IPS-15b (cell line): Measurements from ENCODE around the gene RAD51B.
"Not testable (repeated sequence)": the region's sequence is repeated elsewhere in the genome, so short reads cannot be mapped to it uniquely, and the experiment has no call there.

Source experiments
- H3K27me3 ChIP-seq: one replicate; pipeline ENCODE4 v1.6.1; 2013; ENCODE audit warnings: low read length; ENCODE audit not compliant: control insufficient read depth, insufficient read depth
- H3K36me3 ChIP-seq: one replicate; pipeline ENCODE4 v1.6.1; 2013; ENCODE audit warnings: low read length; ENCODE audit not compliant: control insufficient read depth, insufficient read depth
- H3K4me1 ChIP-seq: one replicate; pipeline ENCODE4 v1.6.1; 2013; ENCODE audit warnings: mild to moderate bottlenecking, low read length; ENCODE audit not compliant: control insufficient read depth, insufficient read depth
- H3K4me3 ChIP-seq: one replicate; pipeline ENCODE4 v1.5.1; 2013; ENCODE audit warnings: low read depth, low read length
- H3K9ac ChIP-seq: one replicate; pipeline ENCODE4 v1.6.1; 2013; ENCODE audit warnings: low read depth, mild to moderate bottlenecking, low read length
- H3K9me3 ChIP-seq: one replicate; pipeline ENCODE4 v1.6.1; 2013; ENCODE audit warnings: mild to moderate bottlenecking, low read length; ENCODE audit not compliant: control insufficient read depth, insufficient read depth

Gene RAD51B

DNA sequence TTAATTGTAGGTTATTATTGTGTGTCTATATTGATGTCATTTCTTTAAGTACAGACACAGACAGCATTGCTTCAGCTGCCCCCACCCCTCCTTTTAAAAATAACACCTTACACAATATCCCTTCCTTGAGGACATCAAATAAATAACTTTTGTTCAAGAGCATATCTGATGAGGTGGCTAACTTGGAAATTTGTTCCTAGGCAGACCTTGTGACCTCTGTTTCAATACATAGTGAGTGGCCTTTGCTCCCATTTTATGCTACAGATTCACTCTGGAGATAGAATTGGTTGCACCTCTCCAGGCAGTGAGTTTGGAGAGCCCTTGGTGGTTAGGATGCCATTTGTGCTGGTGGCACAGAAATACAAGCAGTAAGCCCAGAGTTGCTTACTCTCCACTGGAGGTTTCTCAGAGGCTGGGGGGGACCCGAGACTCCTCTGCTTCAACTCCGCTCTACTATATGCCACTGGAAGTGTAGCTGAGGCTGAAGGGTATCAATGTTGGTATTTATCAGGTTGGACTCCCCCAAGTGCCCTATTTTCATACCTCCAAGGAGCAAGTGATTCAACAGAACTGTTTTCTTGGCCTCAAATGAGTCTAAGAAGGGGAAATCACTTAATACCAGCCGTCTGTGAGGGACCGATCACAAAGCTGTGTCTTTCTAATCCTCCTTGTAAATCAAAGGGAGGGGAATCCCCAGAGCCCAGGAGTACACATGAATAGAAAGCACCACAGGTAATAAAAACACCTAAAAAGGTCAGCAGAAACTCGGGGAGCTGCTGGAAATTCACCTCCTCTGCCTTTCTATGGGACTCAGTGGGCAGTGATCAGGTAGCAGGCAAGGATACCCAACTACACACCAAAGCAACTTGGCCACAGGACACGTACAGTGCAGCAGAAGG, 463.1 kb downstream of the RAD51B start:
- no peaks in the 10 kb centered on the region for H3K9me3 ChIP-seq
- no peak overlapping the region for H3K9ac ChIP-seq
- no peak overlapping the region for H3K4me3 ChIP-seq
- peaks cover 3% of the 10 kb centered on the region for H3K4me1 ChIP-seq
- H3K27me3 ChIP-seq: no peaks in the 10 kb centered on the region
- no peaks in the 10 kb centered on the region for H3K36me3 ChIP-seq

DNA sequence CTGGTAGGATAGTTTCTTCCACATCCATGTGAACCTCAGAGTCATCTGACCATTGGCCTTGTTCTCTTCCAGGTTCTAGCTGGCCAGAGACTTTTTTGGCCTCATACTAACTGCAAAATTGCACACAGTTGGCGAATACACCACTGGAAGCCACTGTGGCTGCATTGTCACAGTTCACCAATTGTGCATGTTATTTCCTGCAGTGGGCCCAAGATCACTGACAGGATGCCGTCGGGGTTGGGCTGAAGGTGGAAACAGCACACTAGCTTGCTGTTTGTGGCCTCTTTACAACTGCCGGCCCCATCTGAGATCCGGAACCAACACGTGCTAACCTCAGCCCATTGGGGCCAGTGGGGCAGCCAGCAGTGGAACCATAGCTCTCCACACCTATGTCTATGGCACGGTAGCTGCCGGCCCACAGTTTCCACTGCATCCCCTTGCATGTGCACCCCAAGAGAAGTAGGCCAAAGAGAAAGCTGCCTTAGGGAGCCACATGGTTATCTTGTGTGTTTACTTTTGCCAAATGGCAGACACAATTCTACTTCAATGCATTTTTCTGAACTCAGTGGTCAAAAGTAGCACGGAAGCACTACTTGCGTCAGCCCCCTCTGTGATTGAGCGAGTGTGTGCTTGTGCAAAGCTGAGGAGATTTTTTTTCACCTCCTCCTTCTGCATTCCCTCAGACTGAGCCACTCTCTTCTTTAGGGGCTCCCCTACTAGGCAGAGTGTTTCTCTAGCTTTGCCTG, 464.0 kb downstream of the RAD51B start:
- Histone ChIP-seq H3K9ac (no peak overlapping the region), H3K9me3 (no peaks in the 10 kb centered on the region), H3K36me3 (no peaks in the 10 kb centered on the region), H3K27me3 (no peaks in the 10 kb centered on the region), H3K4me1 (peaks cover 3% of the 10 kb centered on the region), H3K4me3 (no peak overlapping the region)

DNA sequence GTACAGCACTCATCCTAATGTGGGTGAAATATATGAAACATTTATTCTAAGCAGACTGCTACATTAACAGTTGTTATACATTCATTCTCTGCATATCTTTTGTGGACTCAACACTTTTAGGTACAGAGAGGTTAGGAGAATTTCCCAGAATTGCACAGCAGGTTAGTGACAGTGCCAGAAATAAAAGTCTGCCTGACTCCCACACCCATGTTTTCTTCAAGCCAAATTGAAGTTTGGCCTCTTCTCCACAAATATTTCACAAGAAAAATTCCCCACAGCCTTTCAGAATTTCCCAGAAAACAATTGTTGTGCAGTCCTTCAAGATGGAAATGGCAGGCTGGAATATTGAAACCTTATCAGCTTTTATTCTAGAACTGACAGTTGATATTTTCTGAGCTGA, 464.8 kb downstream of the RAD51B start:
- no peak overlapping the region for H3K4me3 ChIP-seq
- no peaks in the 10 kb centered on the region for H3K36me3 ChIP-seq
- no peak overlapping the region for H3K9ac ChIP-seq
- peaks cover 3% of the 10 kb centered on the region for H3K4me1 ChIP-seq
- H3K9me3 ChIP-seq: no peaks in the 10 kb centered on the region
- no peaks in the 10 kb centered on the region for H3K27me3 ChIP-seq

DNA sequence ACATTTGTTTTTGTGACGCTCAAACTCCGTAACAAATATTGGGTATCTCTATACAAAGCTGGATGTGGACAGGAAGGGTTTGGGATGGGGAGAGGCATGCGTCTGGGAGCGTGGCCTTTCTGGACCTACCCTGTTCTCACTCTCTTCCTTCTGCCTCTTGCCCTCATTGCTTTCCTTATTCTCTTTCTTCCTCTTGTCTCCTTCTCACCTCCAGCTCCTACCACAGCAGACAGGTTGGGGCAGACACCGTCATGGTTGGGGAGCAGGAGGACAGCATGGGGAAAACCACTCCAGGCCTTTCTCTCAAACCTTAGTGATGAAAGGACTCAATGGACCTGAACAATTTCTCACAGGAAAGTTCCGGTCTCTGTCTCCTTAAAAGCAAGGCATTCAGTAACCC, 465.3 kb downstream of the RAD51B start:
- no peaks in the 10 kb centered on the region for H3K27me3 ChIP-seq
- no peak overlapping the region for H3K9ac ChIP-seq
- peaks cover 3% of the 10 kb centered on the region for H3K4me1 ChIP-seq
- no peak overlapping the region for H3K4me3 ChIP-seq
- H3K9me3 ChIP-seq: no peaks in the 10 kb centered on the region
- H3K36me3 ChIP-seq: no peaks in the 10 kb centered on the region

DNA sequence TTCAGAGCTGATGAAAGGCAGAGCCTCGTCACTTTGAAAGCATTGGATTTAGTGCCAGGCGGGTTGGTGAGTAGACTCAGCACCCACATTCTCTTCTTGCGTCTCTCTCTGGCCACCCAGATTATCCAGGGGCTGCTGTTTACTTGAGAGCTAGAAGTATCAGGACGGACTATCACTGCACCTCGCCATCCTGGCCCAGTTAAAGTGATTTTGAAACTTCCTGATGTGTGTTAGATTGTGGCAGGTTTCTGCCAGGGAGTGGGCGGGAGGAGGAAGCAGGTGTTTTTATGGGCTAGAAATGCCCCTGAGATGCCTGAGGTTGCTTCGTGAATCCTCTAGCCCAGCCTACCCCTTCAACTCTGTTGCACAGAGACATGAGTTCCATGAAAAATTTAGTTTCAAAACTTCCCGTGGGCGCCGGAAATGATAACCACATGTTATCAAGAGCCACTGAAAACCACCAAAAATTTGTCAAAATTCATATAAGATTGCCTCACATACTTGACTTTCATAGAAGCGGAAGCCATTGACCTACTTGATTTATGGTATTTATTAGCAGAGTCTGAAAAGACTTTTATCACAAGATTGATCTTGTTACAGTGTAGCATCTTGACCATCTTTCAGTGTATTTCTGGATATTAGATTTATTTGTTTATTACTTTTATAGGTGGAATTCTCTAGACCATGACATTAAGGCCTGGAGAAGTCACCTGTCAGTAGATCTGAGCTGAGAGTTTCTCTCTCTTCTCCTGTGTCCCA, 466.0 kb downstream of the RAD51B start:
- no peak overlapping the region for H3K4me3 ChIP-seq
- no peaks in the 10 kb centered on the region for H3K9me3 ChIP-seq
- H3K9ac ChIP-seq: no peak overlapping the region
- H3K4me1 ChIP-seq: peaks cover 3% of the 10 kb centered on the region
- no peaks in the 10 kb centered on the region for H3K36me3 ChIP-seq
- no peaks in the 10 kb centered on the region for H3K27me3 ChIP-seq

DNA sequence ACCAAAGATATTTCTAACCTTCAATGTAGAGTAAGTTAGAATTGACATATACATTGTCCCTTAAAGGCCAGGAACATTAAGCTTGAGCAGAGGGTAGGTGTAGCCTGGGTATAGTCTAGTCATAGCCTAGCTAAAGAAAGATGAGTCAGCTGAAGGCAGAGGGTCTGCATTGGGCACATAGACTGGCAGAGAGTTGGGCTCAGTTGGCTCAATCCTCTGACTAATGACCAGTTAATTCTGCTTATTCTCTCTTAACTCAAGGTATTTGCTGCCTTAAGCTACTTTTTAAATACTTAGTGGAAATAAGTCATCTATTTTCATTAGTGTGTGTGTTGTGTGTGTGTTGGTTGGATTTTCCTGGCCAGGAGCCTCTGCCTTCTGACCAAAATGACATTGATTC, 467.1 kb downstream of the RAD51B start:
- Histone ChIP-seq H3K9me3 (no peaks in the 10 kb centered on the region), H3K27me3 (no peaks in the 10 kb centered on the region), H3K9ac (no peak overlapping the region), H3K4me1 (peaks cover 7% of the 10 kb centered on the region), H3K36me3 (no peaks in the 10 kb centered on the region), H3K4me3 (no peak overlapping the region)

DNA sequence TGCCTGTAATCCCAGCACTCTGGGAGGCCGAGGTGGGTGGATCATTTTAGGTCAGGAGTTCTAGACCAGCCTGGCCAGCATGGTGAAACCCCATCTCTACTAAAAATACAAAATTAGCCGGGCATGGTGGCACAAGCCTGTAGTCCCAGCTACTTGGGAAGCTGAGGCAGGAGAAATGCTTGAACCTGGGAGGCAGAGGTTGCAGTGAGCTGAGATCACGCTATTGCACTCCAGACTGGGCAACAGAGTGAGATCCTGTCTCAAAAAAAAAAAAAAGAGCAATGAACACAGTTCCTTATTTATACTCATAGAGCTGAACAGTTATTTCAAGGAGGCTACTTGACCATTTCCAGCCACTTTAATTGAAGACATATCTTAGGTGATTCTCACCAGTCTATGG, 469.9 kb downstream of the RAD51B start:
- H3K9me3 ChIP-seq, H3K9ac ChIP-seq, H3K27me3 ChIP-seq, H3K4me3 ChIP-seq, H3K36me3 ChIP-seq: not testable (repeated sequence)
- H3K4me1 ChIP-seq: peaks cover 12% of the 10 kb centered on the region

DNA sequence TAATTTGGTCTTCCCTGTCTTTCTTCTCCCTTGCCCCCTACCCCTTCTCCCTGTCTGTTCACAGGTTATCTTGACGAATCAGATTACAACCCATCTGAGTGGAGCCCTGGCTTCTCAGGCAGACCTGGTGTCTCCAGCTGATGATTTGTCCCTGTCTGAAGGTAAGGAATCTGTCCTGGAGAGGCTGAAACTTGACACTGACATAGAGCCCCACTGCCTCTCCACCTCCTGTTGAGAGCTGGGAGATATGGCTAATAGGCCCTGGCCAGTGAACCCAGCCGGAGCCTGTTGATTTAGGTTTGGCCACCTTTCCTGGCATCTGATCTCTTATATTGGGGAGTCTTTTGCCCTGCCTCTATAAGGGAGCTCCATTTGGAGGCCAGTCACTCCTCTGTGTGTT, 472.2 kb downstream of the RAD51B start:
- no peaks in the 10 kb centered on the region for H3K36me3 ChIP-seq
- no peak overlapping the region for H3K4me3 ChIP-seq
- no peak overlapping the region for H3K9ac ChIP-seq
- no peaks in the 10 kb centered on the region for H3K9me3 ChIP-seq
- peaks cover 17% of the 10 kb centered on the region for H3K4me1 ChIP-seq
- no peaks in the 10 kb centered on the region for H3K27me3 ChIP-seq

DNA sequence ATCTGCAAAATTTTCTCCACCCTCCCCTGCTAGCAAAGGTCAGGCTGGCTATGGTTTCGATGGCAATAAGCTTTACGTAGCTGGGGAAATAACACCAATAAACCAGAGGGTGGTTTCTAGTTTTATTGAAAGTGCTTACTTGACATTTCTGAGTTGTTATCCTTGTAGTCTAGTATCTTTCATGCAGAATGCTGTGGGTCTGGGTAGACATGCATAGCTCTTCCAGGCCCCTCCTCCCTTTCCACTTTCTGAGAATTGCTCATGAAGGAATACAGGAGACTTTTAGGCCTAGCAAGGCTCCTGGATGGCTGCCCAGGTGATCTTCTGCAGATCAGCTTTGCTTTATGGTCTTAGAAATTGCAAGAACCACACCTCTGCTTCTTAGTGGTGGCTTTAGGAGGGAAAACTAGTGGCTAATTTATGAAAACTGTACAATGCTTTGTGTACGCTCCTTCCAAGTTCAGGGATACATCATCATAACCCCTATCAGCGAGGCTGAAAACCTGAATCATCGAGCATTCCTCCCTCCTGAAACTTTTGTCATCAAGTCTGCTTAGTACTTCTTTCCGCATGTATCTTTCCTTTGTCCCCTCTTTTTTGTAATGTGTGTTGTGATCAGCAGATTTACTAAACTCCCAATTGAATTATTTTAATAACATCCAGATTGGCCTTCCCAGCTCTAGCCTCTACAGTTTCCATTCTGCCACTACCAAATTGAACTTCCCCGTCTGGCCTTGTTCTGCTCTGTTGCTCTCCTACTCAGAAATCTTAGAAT, 473.0 kb downstream of the RAD51B start:
- Histone ChIP-seq H3K27me3 (no peaks in the 10 kb centered on the region), H3K4me1 (peaks cover 17% of the 10 kb centered on the region), H3K4me3 (no peak overlapping the region), H3K36me3 (no peaks in the 10 kb centered on the region), H3K9ac (no peak overlapping the region), H3K9me3 (no peaks in the 10 kb centered on the region)

DNA sequence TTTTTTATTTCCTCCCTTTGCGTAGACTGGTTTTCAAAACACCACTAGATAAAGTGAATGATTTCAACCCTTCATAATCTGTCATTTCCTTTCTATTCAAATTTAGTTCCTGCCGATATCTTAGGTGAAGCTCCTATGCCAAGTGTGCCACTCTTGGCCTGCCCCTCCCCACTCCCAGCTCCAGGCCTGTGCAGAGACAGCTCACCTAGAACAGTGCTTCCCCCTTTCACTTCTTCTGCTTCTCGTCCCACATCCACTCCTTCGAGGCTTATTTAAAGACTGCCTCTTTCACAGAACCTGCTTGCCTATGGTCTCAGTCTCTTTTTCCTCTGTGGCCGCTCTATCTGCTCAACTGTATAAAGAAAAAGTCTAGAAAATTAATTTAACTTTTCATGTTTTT, 473.8 kb downstream of the RAD51B start:
- Histone ChIP-seq H3K4me1 (peaks cover 17% of the 10 kb centered on the region), H3K4me3 (no peak overlapping the region), H3K9me3 (no peaks in the 10 kb centered on the region), H3K9ac (no peak overlapping the region), H3K27me3 (no peaks in the 10 kb centered on the region), H3K36me3 (no peaks in the 10 kb centered on the region)

DNA sequence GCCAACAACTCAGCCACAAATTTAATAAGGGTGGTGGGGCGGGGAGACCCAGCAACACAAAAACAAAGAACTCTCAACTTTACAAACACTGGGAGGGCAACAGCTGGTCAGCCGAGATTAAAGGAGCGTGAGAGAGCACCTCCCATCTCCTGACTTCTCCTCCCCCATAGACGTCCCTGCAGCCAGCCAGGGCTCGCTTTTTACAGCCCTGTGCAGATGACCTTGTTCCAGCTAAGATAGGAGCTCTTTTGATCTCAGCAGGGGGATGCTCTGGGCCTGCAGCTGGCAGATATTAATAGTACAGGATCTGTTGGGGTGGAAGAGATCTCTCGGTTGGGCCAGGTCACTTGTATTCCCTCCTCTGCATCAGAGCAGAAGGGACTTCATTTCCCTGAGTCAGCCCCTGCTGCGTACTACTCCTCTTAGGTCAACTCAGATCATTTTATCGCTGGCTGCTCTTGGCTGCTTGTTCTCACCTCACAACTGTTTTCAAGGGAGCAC, 475.8 kb downstream of the RAD51B start:
- Histone ChIP-seq H3K4me1 (peaks cover 17% of the 10 kb centered on the region), H3K9me3 (no peaks in the 10 kb centered on the region), H3K4me3 (no peak overlapping the region), H3K27me3 (no peaks in the 10 kb centered on the region), H3K9ac (no peak overlapping the region), H3K36me3 (no peaks in the 10 kb centered on the region)
